ENCODE results near the gene BRD1. TPM values are rescaled to one million over a fixed set of nuclear protein-coding genes. Genes with fewer than 3 reads are reported as not detected.

The BRD1 gene
- total RNA-seq, 1 donor = 23.5 TPM

DNA sequence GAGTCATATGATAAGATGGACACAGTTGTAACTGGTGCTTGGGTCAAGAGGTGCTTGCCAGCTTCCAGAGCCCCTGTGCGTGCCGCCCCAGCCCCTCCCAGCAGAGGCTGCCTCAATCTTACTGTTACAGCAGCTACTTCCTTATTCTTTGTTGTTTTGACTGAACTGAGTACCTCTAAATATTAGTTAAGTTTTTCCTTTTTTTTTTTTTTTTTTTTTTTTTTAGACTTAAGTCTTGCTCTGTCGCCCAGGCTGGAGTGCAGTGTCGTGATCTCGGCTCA lies 34.8 kb upstream of the BRD1 start:
- H3K4me2 ChIP-seq (ENCODE audit: insufficient read depth, low read length) = no peak overlapping the region
- TF ChIP-seq, protein P1, sequence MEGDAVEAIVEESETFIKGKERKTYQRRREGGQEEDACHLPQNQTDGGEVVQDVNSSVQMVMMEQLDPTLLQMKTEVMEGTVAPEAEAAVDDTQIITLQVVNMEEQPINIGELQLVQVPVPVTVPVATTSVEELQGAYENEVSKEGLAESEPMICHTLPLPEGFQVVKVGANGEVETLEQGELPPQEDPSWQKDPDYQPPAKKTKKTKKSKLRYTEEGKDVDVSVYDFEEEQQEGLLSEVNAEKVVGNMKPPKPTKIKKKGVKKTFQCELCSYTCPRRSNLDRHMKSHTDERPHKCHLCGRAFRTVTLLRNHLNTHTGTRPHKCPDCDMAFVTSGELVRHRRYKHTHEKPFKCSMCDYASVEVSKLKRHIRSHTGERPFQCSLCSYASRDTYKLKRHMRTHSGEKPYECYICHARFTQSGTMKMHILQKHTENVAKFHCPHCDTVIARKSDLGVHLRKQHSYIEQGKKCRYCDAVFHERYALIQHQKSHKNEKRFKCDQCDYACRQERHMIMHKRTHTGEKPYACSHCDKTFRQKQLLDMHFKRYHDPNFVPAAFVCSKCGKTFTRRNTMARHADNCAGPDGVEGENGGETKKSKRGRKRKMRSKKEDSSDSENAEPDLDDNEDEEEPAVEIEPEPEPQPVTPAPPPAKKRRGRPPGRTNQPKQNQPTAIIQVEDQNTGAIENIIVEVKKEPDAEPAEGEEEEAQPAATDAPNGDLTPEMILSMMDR (IDR thresholded peaks at IDR 0.05; ENCODE audit: extremely low read depth, low read depth, low read length) = no peak
- H3K36me3 ChIP-seq (ENCODE audit: insufficient read depth, low read length) = peaks cover 6% of the 10 kb centered on the region
- H3K4me3 ChIP-seq (ENCODE audit: insufficient read depth, low read length) = no peak overlapping the region
- no peak overlapping the region for H3K27ac ChIP-seq (ENCODE audit: low read depth, low read length)
- H3K79me2 ChIP-seq (ENCODE audit: insufficient read depth, low read length) = peaks cover 98% of the 10 kb centered on the region
- H2AFZ ChIP-seq (ENCODE audit: low read length) = no peak overlapping the region
- H4K20me1 ChIP-seq (ENCODE audit: insufficient read depth, low read length) = peaks cover 56% of the 10 kb centered on the region
- no peaks in the 10 kb centered on the region for H3K27me3 ChIP-seq (ENCODE audit: insufficient read depth, low read length)
- no peak for DNase-seq (ENCODE audit: insufficient read length, low spot score, missing footprints)
- no peaks in the 10 kb centered on the region for H3K4me1 ChIP-seq (ENCODE audit: insufficient read depth, low read length)
- H3K9me3 ChIP-seq (ENCODE audit: low read depth, low read length) = peaks cover 4% of the 10 kb centered on the region

DNA sequence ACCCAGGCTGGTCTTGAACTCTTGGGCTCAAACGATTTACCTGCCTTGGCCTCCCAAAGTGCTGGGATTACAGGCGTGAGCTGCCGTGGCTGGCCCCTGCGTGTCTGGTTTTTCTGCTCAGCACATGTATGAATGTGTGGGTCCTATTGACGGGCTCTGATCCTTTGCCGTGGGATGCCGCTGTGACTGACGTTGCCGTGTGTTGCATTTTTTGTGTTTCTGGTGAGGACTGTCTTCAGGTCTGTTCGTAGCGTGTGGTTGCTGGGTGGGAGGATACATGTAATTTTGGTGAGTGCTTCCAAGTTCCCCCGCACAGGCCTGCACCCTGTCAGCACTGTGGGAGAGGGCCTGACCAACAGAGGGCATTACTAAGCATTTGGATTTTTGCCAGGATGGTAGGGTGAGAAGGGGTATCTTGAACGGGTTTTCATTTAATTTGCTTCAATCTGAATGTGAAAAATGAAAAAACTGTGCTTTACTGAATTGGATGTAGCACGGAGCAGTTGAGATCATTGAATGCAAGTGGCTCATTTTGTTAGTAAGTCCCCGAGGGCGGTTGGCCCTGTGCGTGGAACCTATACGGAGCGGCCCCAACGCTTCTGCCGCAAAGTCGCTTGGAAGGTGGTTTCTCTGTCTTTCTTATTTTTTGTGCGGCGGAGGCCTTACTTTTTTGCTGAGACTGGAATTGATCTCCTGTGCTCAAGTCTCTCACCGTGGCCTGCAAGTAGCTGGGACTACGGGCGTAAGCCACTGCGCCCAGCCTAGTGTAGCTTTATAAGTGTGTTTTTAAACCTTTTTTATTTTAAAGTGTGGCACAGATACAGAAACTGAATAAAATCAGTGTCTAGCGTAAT lies 34.2 kb upstream of the BRD1 start:
- H3K4me3 ChIP-seq (ENCODE audit: insufficient read depth, low read length) = no peak overlapping the region
- no peak overlapping the region for H3K4me2 ChIP-seq (ENCODE audit: insufficient read depth, low read length)
- H2AFZ ChIP-seq (ENCODE audit: low read length) = no peak overlapping the region
- peaks cover 4% of the 10 kb centered on the region for H3K36me3 ChIP-seq (ENCODE audit: insufficient read depth, low read length)
- no peaks in the 10 kb centered on the region for H3K27me3 ChIP-seq (ENCODE audit: insufficient read depth, low read length)
- H4K20me1 ChIP-seq (ENCODE audit: insufficient read depth, low read length) = peaks cover 59% of the 10 kb centered on the region
- TF ChIP-seq, protein P1 (IDR thresholded peaks at IDR 0.05; ENCODE audit: extremely low read depth, low read depth, low read length) = no peak
- H3K4me1 ChIP-seq (ENCODE audit: insufficient read depth, low read length) = no peaks in the 10 kb centered on the region
- H3K79me2 ChIP-seq (ENCODE audit: insufficient read depth, low read length) = peaks cover 98% of the 10 kb centered on the region
- peak; percentile 54 for DNase-seq (ENCODE audit: insufficient read length, low spot score, missing footprints)
- peaks cover 1% of the 10 kb centered on the region for H3K9me3 ChIP-seq (ENCODE audit: low read depth, low read length)
- H3K27ac ChIP-seq (ENCODE audit: low read depth, low read length) = no peak overlapping the region

DNA sequence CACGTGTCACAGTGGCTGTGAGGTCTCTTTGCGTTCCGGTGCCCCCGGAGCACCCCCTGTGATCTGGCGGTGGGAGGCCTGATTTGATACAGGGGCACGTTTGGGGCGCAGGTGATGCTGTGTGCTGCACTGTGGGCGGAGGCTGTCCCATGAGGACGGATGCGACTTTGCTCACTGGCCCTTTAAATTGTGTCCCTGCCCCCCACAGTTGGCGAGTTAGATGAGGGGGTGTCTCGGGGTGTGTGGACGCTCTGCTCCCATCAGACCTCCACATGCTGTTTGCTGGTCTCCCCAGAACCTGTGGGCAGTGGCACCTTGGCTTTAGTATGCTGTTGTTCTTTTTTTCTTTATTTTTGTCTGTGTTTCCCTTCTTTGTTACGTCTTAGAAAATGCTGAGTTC lies 31.2 kb upstream of the BRD1 start:
- no peak overlapping the region for H3K4me2 ChIP-seq (ENCODE audit: insufficient read depth, low read length)
- no peak overlapping the region for H2AFZ ChIP-seq (ENCODE audit: low read length)
- no peaks in the 10 kb centered on the region for H3K27me3 ChIP-seq (ENCODE audit: insufficient read depth, low read length)
- TF ChIP-seq, protein P1 (IDR thresholded peaks at IDR 0.05; ENCODE audit: extremely low read depth, low read depth, low read length) = no peak
- no peak for DNase-seq (ENCODE audit: insufficient read length, low spot score, missing footprints)
- peaks cover 94% of the 10 kb centered on the region for H3K79me2 ChIP-seq (ENCODE audit: insufficient read depth, low read length)
- H3K36me3 ChIP-seq (ENCODE audit: insufficient read depth, low read length) = peaks cover 3% of the 10 kb centered on the region
- no peak overlapping the region for H3K4me3 ChIP-seq (ENCODE audit: insufficient read depth, low read length)
- H4K20me1 ChIP-seq (ENCODE audit: insufficient read depth, low read length) = peaks cover 62% of the 10 kb centered on the region
- no peaks in the 10 kb centered on the region for H3K9me3 ChIP-seq (ENCODE audit: low read depth, low read length)
- H3K27ac ChIP-seq (ENCODE audit: low read depth, low read length) = no peak overlapping the region
- peaks cover 10% of the 10 kb centered on the region for H3K4me1 ChIP-seq (ENCODE audit: insufficient read depth, low read length)

DNA sequence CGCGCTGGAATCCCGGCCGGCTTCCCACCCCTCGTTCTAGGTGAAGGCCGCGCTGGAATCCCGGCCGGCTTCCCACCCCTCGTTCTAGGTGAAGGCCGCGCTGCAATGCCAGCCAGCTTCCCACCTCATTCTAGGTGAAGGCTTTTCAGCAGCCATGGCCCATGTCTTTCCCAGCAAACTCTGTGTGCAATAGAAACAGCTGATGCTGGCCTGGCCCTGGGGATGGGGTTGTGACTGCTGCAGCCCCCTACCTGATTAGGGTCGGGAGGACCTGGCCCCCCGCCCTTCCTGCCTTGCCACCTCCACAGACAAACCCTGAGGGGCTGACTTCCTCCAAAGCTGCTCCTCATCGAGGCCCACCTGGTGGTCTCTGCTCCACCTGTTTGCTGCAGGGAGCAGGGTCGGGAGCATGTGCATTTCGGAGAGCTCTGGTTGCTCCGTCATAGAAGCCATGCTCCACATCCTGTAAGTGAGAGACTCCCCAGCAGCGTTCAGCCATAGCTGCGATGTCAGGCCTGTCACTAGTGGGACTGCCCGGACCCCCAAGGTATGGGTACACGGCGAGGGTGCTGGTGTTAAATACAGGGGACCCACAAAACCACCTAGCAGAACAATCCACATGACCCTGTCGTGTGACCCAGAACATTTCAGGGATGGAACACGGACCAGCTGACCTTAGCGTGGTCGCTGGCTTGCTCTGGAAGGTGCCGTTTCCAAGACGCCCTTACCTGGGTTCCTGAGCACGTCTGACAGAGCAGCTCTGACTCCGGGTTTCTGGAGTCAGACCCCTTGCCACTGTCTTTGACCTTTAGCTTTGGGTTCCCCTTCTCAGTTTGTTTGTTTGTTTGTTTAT lies 29.3 kb upstream of the BRD1 start:
- Histone ChIP-seq H3K27me3 (ENCODE audit: insufficient read depth, low read length) (no peaks in the 10 kb centered on the region), H3K36me3 (ENCODE audit: insufficient read depth, low read length) (peaks cover 3% of the 10 kb centered on the region), H3K79me2 (ENCODE audit: insufficient read depth, low read length) (peaks cover 77% of the 10 kb centered on the region), H3K4me2 (ENCODE audit: insufficient read depth, low read length) (no peak overlapping the region), H3K27ac (ENCODE audit: low read depth, low read length) (no peak overlapping the region), H4K20me1 (ENCODE audit: insufficient read depth, low read length) (peaks cover 52% of the 10 kb centered on the region), H3K4me3 (ENCODE audit: insufficient read depth, low read length) (no peak overlapping the region), H3K4me1 (ENCODE audit: insufficient read depth, low read length) (peaks cover 10% of the 10 kb centered on the region), H3K9me3 (ENCODE audit: low read depth, low read length) (no peaks in the 10 kb centered on the region), H2AFZ (ENCODE audit: low read length) (no peak overlapping the region)
- DNase-seq (ENCODE audit: insufficient read length, low spot score, missing footprints) = no peak
- TF ChIP-seq, protein P1 (IDR thresholded peaks at IDR 0.05; ENCODE audit: extremely low read depth, low read depth, low read length) = no peak

Data from osteoblast (primary cell).